Astrocyte of the hippocampus (primary cell): ENCODE data around the gene IL17RE.

Experiments used
- DNase-seq: peaks from one replicate; pipeline ENCODE4 v3.0.0; 2011; ENCODE audit warnings: low read depth, low spot score

Gene IL17RE

DNA sequence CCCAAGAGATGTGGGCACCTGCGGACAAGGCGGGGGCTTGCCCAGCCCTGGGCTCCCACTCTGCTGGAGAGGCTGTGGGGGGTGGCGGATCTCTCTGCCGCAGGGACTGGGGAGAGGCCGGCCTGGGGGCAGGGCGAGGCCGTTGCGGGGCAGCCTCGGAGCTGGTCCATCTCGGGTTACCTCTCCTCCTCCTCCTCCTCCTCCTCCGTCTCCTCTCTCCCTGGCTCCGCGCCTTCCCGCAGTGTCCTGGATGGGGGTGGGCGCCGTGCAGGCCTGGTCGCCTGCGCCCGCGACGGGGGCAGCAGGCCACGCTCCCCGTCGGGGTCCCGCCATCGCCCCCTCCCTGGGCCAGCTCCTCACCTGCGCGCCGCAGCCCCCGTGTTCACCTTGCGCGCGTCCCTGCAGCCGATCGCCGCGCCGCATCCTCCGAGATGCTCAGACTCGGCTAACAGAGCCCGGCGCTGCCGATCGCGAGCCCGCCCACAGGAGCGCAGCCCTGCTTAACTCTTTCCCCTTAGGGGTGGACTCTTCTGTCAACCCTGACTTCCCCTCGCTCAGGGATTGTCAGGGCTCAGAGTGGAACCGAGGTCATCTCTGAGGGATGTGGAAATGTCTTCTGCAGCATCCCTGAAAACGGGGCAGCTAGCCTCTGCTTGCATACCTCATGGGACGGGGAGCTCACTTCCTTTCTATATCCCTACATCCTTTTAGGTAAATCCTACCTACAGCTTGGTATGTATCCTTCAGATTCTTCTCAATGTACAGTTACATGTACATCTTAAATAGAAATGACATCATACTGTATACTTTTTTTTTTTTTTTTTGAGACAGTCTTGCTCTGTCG is 49.5 kb downstream of the IL17RE start, which contains the start of gene PRRT3:
PRRT3 (minus strand) TSS at position 447 of the 844 bp plus-strand sequence. CDS start 2,293 bp downstream, outside the sequence.
- peak; percentile 77 for DNase-seq

GRCh38 chr3:9955067-9955502 is 52.4 kb downstream of the IL17RE start:
- peak; percentile 32 for DNase-seq

GRCh38 chr3:9955611-9956352 is 53.1 kb downstream of the IL17RE start:
- no peak for DNase-seq

DNA sequence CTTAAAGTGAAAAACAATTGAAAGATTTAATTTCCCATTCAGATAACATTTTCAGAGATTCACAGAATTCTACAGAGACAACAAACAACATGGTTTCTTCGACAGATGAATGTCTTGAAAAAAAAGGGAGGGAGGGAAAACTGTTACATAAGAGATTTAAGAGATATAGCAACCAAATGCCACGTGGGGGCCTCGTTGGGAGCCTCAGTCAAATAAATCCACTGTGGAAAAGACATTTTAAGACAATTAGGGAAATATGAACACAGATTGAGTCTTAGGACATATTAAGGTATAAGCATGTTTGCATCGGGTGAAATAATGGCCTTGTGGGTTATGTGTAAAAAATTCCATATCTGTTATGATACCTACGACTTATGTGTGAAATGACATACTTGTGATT is 54.6 kb downstream of the IL17RE start:
- DNase-seq: peak; percentile 26

- no peak for DNase-seq
Observed at GRCh38 chr3:9965200-9965875, 62.7 kb downstream of the IL17RE start.
